Panc1 (cell line): Measurements from ENCODE around the gene DCUN1D4.

Source experiments
- CTCF ChIP-seq: fragments of 450-650 bp; IDR thresholded peaks from 2 replicates; pipeline ENCODE4 v1.5.1; 2017; ENCODE audit warnings: mild to moderate bottlenecking
- SIN3A ChIP-seq: IDR thresholded peaks from 2 replicates; pipeline ENCODE4 v1.6.1; 2012; ENCODE audit warnings: low read depth, mild to moderate bottlenecking, low read length, moderate library complexity, borderline replicate concordance; ENCODE audit not compliant: insufficient read depth
- TCF7L2 ChIP-seq: IDR thresholded peaks from 2 replicates; pipeline ENCODE4 v1.6.1; 2011; ENCODE audit warnings: mild to moderate bottlenecking, low read depth, low read length, inconsistent platforms

GRCh38 chr4:51901363-51901762 lies 58.4 kb downstream of the DCUN1D4 start:
- TF ChIP-seq CTCF = no peak
- no peak for TF ChIP-seq TCF7L2
- no peak for TF ChIP-seq SIN3A
